Activated naive CD4-positive, alpha-beta T cell treated with anti-CD3 and anti-CD28 coated beads for 36 hours (primary cell): ENCODE results near the gene RUSF1. TPM values are rescaled to one million over a fixed set of nuclear protein-coding genes. Genes with fewer than 3 reads are reported as not detected.
A peak's percentile ranks its signal among the peaks of the same experiment; 100 is the strongest.

ENCODE experiments used
- CTCF ChIA-PET: fragments of 350-600 bp; sonication (Branson Sonifier 250); formaldehyde crosslinking; loops from one replicate; lab custom pipeline; 2021; ENCODE audit warnings: antibody characterized with exemption; lab: Charles Lee
- DNase-seq: peaks from one replicate; pipeline ENCODE4 v3.0.0-alpha.2; 2020
- H3K27ac Mint-ChIP-seq: one replicate; pipeline ENCODE4 v1.8.0; 2021; ENCODE audit warnings: mild to moderate bottlenecking, mixed read lengths
- H3K27me3 Mint-ChIP-seq: one replicate; pipeline ENCODE4 v1.8.0; 2021; ENCODE audit warnings: low read depth, mixed read lengths
- H3K36me3 Mint-ChIP-seq: one replicate; pipeline ENCODE4 v1.8.0; 2021; ENCODE audit warnings: low read depth, mixed read lengths
- H3K4me1 Mint-ChIP-seq: one replicate; pipeline ENCODE4 v1.8.0; 2021; ENCODE audit warnings: low read depth, mixed read lengths
- H3K4me3 Mint-ChIP-seq: one replicate; pipeline ENCODE4 v1.8.0; 2021; ENCODE audit warnings: mild to moderate bottlenecking, moderate library complexity, mixed read lengths
- H3K9me3 Mint-ChIP-seq: one replicate; pipeline ENCODE4 v1.8.0; 2021; ENCODE audit warnings: mixed read lengths
- intact Hi-C: fragments of 100-400 bp; cut with micrococcal nuclease; formaldehyde crosslinking; loops from one replicate; pipeline ENCODE4 v1.15.1; 2023
- total RNA-seq, 2 experiments: library from RNA; stranded (reverse); gene quantifications; one replicate each; pipeline ENCODE4 v1.2.3, GENCODE V29; 2021

The RUSF1 gene
- total RNA-seq, 2 experiments from 2014 or later: 24.0 to 26.0 TPM

DNA sequence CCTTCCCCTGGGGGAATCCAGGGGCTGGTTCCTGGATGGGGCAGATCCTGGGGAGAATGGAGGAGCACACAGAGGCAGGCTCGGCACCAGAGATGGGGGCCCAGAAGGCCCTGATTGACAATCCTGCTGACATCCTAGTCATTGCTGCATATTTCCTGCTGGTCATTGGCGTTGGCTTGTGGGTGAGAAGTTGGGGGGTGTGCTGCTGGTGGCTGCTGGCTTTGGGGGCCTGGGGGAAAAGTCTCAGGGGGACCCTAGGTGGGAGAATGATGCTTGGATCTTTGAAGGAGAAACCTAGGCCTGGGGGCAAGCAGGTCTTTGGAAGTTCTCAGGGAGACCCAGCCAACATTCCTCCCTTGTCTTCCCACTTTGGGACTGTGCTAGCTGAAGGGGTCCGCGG is 25.1 kb downstream of the RUSF1 start, which contains the start of gene SLC5A2:
Gene SLC5A2, plus strand, starts transcription at position 43 of the 400 bp plus-strand sequence. Its CDS starts 14 bp downstream, at position 57.
- no peak for DNase-seq
- Mint-ChIP-seq H3K4me1 (peaks cover 5% of the 10 kb centered on the region), H3K27me3 (no peaks in the 10 kb centered on the region), H3K4me3 (no peak within 1 kb of the TSS), H3K36me3 (no peaks in the 10 kb centered on the region), H3K9me3 (no peaks in the 10 kb centered on the region), H3K27ac (no peak within 1 kb of the TSS)
- CTCF ChIA-PET: no interaction called here
- intact Hi-C loops: no loop called here

DNA sequence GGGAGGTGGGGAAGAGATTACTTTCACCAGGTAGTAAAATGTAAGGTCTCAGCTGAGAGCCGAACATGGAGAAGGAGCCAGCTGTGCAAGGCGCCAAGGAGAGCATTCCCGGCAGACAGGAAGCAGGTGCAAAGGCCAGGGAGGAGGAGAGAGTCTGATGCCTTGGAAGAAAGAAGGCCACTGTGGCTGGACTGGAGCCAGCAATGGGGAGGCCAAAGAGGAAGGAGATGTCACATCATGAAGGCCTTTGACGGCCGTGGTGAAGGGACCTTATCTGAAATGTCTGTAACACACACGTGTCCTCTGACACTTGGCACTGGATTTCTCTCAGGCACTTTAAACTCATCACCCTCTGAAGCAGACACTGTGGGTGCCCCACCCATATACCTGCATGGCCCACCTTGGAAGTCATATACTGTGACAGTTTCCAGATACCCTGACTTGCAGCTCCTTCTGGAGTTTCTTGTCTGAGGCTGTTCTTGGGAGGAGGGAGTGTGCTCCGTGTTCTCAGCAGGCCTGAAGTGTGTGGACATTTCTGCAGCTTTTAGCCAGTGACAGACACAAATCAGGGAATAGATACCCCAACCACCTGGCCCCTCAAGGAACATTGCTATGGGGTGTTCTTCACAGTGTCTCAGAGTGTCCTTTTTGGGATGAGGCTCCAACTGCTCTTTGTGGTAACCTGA is 27.2 kb downstream of the RUSF1 start:
- Mint-ChIP-seq H3K27me3 (peaks cover 5% of the 10 kb centered on the region), H3K9me3 (no peaks in the 10 kb centered on the region), H3K27ac (no peak overlapping the region), H3K36me3 (no peaks in the 10 kb centered on the region), H3K4me3 (no peak overlapping the region), H3K4me1 (peaks cover 14% of the 10 kb centered on the region)
- intact Hi-C loops: no loop called here
- DNase-seq: no peak
- CTCF ChIA-PET: no interaction called here

DNA sequence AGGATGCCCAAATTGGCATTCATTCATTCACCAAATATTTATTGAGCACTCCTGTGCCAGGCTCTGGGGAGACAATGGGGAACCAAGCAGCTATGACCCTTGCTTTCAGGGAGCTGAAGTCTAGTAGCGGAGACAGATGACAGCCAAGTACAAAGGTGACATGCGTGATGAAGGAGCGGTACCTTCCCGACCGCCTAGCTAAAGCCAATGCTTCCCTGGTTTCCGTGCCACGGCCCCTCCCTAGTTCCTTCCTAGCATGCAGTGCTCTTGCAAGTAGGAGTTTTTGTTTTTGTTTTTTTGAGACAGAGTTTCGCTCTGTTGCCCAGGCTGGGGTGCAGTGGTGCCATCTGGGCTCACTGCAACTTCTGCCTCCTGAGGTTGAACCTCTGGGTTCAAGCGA is 28.4 kb downstream of the RUSF1 start:
- Mint-ChIP-seq H3K36me3 (no peaks in the 10 kb centered on the region), H3K9me3 (no peaks in the 10 kb centered on the region), H3K4me1 (peaks cover 14% of the 10 kb centered on the region), H3K27me3 (peaks cover 8% of the 10 kb centered on the region), H3K27ac (no peak overlapping the region), H3K4me3 (no peak overlapping the region)
- intact Hi-C loops: no loop called here
- no peak for DNase-seq
- CTCF ChIA-PET: interaction anchor here (1.4 kb wide), 1 partner anchor 19 kb away, joined by 4 read pairs; no protein-coding TSS in a partner anchor

DNA sequence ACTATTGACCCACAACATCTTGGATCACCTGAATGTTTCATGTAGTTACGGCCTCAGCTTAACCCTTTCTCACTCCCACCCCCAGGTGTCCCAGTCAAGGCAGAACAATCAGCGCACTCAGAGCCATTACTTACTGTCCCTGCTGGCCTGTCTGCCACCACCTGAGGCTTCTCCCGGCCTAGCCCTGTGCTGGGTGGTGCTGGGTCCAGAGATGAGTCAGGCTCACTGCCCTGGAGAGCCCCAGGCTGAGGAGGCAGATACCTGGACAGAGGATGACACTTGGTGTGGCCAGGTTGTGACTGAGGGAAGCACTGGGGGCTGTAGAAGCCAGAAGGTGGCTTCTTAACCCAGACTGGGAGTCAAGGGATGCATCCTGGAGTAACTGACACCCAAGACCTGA is 29.2 kb downstream of the RUSF1 start:
- Mint-ChIP-seq H3K27me3 (peaks cover 8% of the 10 kb centered on the region), H3K9me3 (no peaks in the 10 kb centered on the region), H3K4me1 (peaks cover 14% of the 10 kb centered on the region), H3K27ac (no peak overlapping the region), H3K36me3 (no peaks in the 10 kb centered on the region), H3K4me3 (no peak overlapping the region)
- CTCF ChIA-PET: interaction anchor here (1.4 kb wide), 1 partner anchor 18 kb away, joined by 4 read pairs; no protein-coding TSS in a partner anchor
- no peak for DNase-seq
- intact Hi-C loops: no loop called here

DNA sequence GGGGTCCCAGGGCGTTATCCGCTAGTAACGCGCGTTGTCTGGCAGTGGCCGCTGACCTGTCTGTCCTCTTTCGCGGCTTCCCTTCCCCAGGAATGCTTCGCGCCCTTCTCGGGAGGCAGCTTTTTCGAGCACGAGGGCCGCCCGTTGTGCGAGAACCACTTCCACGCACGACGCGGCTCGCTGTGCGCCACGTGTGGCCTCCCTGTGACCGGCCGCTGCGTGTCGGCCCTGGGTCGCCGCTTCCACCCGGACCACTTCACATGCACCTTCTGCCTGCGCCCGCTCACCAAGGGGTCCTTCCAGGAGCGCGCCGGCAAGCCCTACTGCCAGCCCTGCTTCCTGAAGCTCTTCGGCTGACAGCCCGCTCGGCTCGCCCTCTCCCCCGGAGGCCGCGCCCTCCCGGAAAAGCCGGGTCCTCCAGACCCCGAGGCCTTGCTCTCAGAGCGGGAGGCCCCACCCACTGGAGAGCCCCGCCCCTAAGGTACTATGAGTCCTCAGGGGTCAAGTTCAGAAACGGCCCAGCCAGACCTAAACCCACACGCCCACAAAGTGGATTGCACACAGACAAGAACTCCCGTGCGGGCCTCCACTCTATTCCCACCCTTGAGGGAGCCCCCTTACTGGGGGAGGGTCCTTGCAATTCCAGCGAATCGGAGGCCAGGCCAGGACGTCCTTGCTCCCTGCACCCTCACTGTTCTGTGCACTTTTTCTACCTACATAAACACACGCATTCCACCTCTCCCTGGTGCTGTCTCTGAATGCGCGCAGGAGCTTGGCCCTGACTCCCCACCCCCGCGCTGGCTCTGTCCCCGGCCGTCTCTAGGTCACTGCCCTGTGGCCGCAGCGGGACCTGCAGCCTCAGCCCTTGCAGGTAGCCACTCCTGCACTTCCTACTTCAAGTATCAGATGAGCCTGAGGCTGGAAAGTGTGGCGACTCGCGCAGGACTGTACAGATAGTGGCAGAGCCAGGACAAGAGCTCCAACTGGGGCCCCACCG is 30.7 kb downstream of the RUSF1 start:
- Mint-ChIP-seq H3K9me3 (no peaks in the 10 kb centered on the region), H3K27ac (no peak overlapping the region), H3K4me1 (peaks cover 14% of the 10 kb centered on the region), H3K36me3 (no peaks in the 10 kb centered on the region), H3K27me3 (peaks cover 16% of the 10 kb centered on the region), H3K4me3 (peak overlapping the region; percentile 66)
- CTCF ChIA-PET: interaction anchor here (1.3 kb wide), 1 partner anchor 17 kb away, joined by 6 read pairs; no protein-coding TSS in a partner anchor
- intact Hi-C loops: loop anchor here (1.0 to 2.0 kb wide), 3 partner anchors 18 to 223 kb away; partner anchors contain the start of genes ARMC5 and RUSF1
- peak; percentile 32 for DNase-seq

DNA sequence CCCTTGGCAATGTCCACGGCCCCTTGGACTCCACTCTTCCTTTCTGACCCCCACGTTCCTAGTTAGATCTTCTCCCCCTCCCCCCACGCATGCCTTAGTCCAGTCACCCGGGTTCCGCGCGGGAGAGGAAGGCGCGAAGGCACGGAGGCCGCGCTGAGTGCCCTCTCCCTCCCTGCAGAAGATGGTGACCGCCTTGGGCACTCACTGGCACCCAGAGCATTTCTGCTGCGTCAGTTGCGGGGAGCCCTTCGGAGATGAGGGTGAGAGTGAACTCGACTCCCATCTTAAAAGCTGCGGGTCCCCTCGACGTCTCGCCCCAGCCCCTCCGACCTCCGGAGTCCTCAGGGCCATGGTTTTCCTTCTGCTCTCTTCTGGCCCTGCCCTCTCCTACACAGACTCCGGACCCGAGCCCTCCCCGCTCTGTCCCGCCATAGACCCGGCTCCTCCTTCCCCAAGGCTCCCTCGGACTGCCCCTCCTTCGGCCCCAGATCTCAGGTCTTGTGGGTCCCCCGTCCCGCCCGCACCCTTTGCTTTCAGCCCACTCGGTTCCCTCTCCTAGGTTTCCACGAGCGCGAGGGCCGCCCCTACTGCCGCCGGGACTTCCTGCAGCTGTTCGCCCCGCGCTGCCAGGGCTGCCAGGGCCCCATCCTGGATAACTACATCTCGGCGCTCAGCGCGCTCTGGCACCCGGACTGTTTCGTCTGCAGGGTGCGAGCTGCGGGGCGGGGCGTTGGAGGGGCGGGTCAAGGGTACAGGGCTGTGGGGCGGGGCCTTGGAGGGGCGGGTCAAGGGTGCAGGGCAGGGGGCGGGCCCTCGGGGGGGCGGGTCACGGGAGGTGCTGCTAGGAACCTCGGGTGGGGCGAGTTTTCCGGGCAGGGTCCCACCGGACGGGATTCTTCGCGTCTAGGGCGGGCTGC is 31.6 kb downstream of the RUSF1 start:
- H3K9me3 Mint-ChIP-seq: no peaks in the 10 kb centered on the region
- peaks cover 18% of the 10 kb centered on the region for H3K27me3 Mint-ChIP-seq
- no peaks in the 10 kb centered on the region for H3K36me3 Mint-ChIP-seq
- peak; percentile 93 for DNase-seq
- H3K4me3 Mint-ChIP-seq: peak overlapping the region; percentile 78
- CTCF ChIA-PET: interaction anchor here (1.3 kb wide), 1 partner anchor 16 kb away, joined by 6 read pairs; no protein-coding TSS in a partner anchor
- no peak overlapping the region for H3K27ac Mint-ChIP-seq
- peaks cover 16% of the 10 kb centered on the region for H3K4me1 Mint-ChIP-seq
- intact Hi-C loops: loop anchor here (1.0 to 2.0 kb wide), 3 partner anchors 17 to 224 kb away; partner anchors contain the start of genes ARMC5 and RUSF1

DNA sequence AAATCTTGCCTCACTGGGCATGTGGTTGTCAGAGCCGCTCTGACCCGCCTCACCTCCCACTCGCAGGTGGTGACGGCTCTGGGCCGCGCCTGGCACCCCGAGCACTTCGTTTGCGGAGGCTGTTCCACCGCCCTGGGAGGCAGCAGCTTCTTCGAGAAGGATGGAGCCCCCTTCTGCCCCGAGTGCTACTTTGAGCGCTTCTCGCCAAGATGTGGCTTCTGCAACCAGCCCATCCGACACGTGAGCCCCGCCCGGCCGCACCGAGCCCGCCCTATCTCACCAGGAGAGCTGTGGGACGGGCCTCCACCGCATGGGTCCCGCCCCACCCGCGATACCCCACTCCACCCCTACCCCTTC is 32.3 kb downstream of the RUSF1 start:
- Mint-ChIP-seq H3K4me3 (peak overlapping the region; percentile 78), H3K36me3 (no peaks in the 10 kb centered on the region), H3K27me3 (peaks cover 22% of the 10 kb centered on the region), H3K4me1 (peaks cover 16% of the 10 kb centered on the region), H3K27ac (no peak overlapping the region), H3K9me3 (no peaks in the 10 kb centered on the region)
- intact Hi-C loops: loop anchor here (2.0 kb wide), 2 partner anchors 33 to 225 kb away; partner anchors contain the start of gene RUSF1
- DNase-seq: no peak
- CTCF ChIA-PET: interaction anchor here (1.7 kb wide), 1 partner anchor 15 kb away, joined by 4 read pairs; no protein-coding TSS in a partner anchor

DNA sequence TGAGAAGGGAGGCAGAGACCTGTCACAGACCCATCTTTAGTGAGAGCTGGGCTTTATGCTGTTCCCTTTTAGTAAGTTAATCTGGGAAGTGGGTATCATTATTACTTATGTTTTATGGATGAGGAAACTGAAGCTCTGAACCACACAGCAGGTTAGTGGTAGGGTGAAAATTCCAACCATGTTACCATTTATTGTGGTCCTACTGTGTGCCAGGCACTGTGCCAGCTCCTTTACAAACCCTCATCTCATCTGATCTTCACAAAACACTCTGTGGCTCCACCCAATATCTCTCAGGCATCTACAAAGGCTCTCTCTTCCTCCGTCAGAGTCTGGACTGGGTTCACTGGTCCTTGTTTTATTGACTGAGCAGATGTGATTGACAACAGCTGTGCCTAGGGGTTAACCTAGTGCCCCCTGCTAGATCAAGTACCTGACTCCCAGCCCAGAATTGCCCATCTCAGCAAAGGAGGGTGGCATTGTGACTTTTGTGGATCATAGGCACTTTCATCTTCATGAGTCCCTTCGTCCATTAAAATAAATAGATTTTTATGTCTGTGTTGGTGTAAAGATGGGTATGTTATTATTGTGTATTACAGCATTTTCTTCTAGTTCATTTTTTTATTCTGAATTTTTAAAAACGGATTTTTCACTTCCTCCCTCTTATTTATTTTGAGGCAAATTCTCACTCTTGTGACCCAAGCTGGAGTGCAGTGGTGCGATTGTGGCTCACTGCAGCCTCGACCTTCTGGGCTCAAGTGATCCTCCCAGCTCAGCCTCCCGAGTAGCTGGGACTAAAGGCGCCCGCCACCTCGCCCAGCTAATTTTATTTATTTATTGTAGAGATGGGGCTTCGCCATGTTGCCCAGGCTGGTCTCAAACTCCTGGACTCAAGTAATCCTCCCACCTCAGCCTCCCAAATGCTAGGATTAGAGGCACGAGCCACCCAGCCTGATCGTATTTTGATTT is 33.1 kb downstream of the RUSF1 start:
- no peaks in the 10 kb centered on the region for H3K9me3 Mint-ChIP-seq
- H3K4me3 Mint-ChIP-seq: no peak overlapping the region
- H3K27ac Mint-ChIP-seq: no peak overlapping the region
- intact Hi-C loops: no loop called here
- H3K27me3 Mint-ChIP-seq: peaks cover 22% of the 10 kb centered on the region
- CTCF ChIA-PET: interaction anchor here (1.7 kb wide), 1 partner anchor 14 kb away, joined by 4 read pairs; no protein-coding TSS in a partner anchor
- no peak for DNase-seq
- no peaks in the 10 kb centered on the region for H3K36me3 Mint-ChIP-seq
- peaks cover 16% of the 10 kb centered on the region for H3K4me1 Mint-ChIP-seq

DNA sequence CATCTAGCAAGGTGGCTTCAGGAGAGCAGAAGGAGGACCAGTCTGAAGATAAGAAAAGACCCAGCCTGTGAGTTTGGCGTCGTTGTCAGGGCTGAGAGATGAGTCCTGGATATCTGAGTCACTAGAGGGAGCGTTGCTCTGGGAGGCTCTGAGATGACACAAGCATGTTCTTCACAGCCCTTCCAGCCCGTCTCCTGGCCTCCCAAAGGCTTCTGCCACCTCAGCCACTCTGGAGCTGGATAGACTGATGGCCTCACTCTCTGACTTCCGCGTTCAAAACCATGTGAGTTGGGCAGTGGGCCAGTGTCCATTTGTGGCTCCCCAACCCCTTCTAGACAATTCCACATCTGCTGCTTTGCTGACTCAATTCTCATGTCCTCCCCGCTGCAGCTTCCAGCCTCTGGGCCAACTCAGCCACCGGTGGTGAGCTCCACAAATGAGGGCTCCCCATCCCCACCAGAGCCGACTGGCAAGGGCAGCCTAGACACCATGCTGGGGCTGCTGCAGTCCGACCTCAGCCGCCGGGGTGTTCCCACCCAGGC is 33.9 kb downstream of the RUSF1 start:
- DNase-seq: no peak
- intact Hi-C loops: no loop called here
- Mint-ChIP-seq H3K9me3 (no peaks in the 10 kb centered on the region), H3K4me1 (peaks cover 16% of the 10 kb centered on the region), H3K36me3 (no peaks in the 10 kb centered on the region), H3K27ac (no peak overlapping the region), H3K27me3 (peaks cover 22% of the 10 kb centered on the region), H3K4me3 (no peak overlapping the region)
- CTCF ChIA-PET: interaction anchor here (1.7 kb wide), 1 partner anchor 14 kb away, joined by 4 read pairs; no protein-coding TSS in a partner anchor

DNA sequence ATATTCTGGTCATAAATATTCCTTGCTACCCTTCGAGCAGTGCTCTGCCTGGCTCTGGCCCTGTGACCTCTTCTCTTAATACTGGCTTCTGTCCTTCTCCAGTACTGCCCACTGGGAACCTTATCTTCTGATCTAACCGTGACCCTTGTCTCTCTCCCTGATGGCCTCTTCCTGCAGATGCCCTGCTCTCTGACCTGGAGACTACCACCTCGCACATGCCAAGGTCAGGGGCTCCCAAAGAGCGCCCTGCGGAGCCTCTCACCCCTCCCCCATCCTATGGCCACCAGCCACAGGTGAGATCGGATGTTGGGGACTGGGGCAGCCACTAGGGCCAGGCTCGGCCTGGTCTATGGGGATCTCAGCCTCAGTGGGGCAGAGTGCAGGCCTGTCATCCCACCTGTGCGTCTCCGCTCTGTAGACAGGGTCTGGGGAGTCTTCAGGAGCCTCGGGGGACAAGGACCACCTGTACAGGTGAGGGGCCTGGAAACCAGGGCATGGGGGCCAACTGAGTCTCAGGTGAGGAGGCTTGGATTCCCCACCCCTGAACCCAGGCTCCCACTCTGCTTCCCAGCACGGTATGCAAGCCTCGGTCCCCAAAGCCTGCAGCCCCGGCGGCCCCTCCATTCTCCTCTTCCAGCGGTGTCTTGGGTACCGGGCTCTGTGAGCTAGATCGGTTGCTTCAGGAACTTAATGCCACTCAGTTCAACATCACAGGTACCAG is 34.8 kb downstream of the RUSF1 start:
- DNase-seq: no peak
- H3K4me3 Mint-ChIP-seq: no peak overlapping the region
- no peaks in the 10 kb centered on the region for H3K36me3 Mint-ChIP-seq
- intact Hi-C loops: no loop called here
- peaks cover 16% of the 10 kb centered on the region for H3K4me1 Mint-ChIP-seq
- peaks cover 22% of the 10 kb centered on the region for H3K27me3 Mint-ChIP-seq
- H3K9me3 Mint-ChIP-seq: no peaks in the 10 kb centered on the region
- H3K27ac Mint-ChIP-seq: no peak overlapping the region
- CTCF ChIA-PET: no interaction called here
